HG03571 (cell line): ENCODE results near the gene SLC13A2.

ENCODE experiments used
- ATAC-seq: cut with Tn5 transposase; IDR thresholded peaks from one replicate; pipeline ENCODE4 v1.9.1; 2021; ENCODE audit not compliant: unreplicated experiment

The SLC13A2 gene

DNA sequence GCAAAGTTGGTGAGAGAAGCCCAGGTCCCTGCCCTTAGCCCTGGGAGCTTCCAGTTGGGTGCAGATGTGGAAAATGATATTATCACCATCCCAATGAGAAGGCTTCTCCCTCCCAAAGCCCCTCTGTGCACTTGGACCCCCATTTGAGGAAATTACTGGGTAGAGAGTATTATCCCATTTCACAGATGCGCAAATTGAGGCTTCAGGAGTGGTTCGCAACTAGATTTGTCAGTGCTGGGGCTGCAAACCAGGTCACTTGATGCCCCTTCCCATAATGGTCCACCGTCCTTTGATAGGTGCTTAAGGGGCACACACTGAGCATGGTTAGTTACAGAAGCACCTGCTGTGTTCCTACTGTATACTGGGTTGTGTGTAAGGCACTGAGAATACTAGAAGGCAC lies 18.4 kb downstream of the SLC13A2 start:
- no peak for ATAC-seq

- no peak for ATAC-seq
These were observed 19.2 kb downstream of the SLC13A2 start for GRCh38 chr17:28492352-28493310.

- no peak for ATAC-seq
These were observed 20.0 kb downstream of the SLC13A2 start for GRCh38 chr17:28493460-28493859.

DNA sequence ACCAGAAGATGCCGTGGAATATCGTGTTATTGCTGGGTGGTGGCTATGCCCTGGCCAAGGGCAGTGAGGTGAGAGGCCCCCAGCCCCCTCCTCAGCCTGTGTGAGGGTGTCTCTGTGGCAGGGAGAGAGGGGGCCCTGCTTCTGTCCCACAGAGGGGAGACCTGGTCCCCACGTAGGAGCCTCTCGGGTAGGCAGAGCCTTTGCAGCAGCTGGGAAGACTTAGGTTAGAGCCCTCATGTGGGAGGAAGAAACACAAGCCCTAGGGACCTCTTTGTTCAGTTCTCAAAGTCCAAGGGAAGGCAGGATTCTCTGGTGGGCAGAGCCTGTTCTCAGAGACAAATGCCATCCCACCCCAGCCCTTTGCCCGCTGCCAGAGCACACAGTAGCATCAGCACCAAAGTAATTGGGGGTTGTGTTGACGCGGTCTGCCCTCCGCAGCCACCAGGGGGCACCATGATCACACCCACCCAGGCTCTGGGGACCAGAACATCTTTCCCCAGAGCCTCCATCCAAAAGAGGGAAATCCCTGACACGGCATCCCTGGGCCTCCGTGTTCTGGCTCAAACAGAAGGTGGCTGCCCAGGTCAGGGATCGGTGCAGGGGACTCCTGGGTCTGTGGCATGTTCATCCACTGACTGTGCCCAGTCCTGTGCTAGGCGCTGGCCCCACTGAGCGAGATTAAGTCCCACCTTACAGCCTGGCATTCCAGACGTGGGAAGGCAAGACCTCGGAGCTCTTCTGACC lies 21.2 kb downstream of the SLC13A2 start:
- no peak for ATAC-seq

DNA sequence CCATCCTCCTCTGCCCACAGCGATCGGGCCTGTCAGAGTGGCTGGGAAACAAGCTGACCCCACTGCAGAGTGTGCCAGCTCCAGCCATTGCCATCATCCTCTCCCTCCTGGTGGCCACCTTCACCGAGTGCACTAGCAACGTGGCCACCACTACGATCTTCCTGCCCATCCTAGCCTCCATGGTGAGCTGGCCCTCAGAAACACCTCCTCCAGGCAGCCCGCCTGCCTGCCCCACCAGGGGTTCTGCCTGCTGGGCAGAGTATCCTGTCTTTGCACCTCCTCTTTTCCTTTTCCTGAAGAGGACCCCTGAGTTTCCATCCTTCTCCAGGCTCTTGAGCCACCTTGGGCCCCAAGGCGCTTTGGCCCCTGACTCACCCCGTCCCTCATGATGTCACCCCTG lies 22.2 kb downstream of the SLC13A2 start:
- no peak for ATAC-seq

DNA sequence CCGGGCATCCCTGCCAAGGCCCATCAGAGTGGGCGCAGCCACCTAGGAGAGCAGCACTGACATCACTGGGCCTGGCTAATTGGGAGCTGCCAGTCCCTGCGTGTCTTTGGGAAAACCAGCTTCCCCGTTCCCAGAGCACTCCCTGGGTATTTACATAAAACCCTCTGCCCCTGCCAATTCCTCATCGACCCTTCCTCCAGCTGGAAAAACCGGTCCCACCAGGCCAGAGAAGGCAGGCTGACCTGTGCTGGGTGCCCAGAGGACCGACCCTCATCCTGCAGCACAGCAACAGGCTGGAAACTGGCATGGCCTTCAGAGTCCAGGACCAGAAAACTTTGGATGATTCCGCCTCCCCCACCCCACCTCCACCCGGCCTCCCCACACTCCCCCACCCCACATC lies 24.5 kb downstream of the SLC13A2 start:
- no peak for ATAC-seq

DNA sequence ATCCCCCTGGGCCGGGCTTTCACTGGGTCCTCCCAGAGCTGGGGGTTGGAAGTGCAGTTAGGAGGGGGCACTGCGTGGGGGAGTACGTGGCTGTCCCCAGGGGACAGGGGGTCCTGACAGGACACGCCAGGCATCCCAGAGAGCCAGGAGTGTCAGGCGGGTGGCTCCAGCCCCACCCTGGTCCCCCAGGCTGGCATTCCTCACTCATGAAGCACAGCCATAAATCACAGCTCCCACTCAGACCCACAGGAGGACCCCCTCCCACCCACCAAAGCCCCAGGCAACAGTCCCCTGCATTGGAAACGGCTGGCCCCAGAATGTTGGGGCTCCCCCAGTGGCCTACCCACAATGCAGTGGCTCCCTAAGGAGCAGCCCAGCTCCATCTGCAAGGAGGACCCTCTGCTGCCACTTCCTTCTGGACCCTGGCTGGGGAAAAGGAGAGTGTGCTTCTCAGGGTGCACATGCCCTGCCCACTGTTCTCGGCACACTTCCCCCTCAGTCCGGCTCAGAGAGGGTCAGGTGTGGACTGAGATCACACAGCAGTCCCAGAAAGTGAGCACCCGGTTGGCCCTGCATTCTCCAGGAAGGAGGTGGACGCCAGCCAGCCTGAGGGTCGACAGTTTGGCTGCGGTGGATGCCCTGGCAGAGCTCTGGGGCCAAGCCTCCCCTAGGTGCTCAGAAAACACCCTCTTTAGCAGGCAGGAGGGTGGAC lies 25.4 kb downstream of the SLC13A2 start:
- ATAC-seq, result no peak

- ATAC-seq, result no peak
These were observed 25.9 kb downstream of the SLC13A2 start for GRCh38 chr17:28499364-28499664.

DNA sequence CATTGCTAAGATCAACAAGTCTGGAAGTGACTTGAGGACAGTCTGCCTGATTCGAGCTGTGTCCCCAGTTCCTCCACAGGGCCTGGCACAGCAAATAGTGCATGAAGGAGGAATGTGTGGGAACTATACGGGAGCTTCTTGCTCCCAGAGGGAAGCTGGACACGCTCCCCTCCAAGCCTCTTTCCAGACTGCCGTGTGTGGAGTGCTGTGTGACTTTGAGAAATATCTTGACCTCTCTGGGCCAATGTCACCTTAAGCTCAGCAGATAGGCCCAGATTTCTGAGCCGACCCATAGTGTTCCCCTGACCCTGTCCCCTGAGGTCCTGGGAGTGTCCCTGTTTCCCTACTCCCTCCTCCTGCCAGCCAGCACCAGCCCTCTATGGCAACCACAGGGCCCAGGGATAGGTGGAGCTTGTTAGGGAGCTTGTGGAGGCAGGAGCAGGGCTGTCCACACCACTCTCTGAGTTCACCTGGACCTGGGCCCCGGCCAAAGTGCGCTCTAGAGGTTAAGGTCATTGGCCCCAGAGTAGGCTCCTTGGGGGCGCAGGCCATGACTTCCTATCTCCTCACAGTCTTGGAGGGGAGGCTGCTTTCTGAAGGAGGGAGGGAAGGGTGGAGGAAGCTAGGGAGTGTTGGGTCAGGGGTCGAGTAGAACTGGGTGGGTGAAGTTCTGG lies 26.4 kb downstream of the SLC13A2 start:
- no peak for ATAC-seq

GRCh38 chr17:28500712-28501379 lies 27.4 kb downstream of the SLC13A2 start:
- no peak for ATAC-seq

GRCh38 chr17:28501421-28502284 lies 28.2 kb downstream of the SLC13A2 start:
- no peak for ATAC-seq

DNA sequence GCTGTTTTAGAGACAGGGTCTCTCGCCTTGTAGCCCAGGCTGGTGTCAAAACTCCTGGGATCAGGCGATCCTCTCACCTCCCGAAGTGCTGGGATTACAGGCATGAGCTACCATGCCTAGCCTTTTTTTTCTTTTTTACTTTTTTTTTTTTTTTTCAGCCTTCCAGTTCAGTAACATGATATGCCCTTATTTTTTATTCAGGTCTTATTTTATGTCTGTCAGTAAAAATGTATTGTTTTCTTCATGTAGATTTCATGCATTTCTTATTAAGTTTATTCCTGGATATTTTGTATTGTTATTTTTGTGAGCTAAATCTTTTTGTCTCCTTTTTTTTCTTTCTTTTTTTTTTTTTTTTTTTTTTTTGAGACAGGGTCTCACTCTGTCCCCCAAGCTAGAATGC lies 30.0 kb downstream of the SLC13A2 start:
- no peak for ATAC-seq

- no peak for ATAC-seq
These were observed 32.7 kb downstream of the SLC13A2 start, which contains the start of gene FOXN1 for GRCh38 chr17:28505986-28506665. FOXN1 (plus strand) TSS chr17:28506348; CDS start chr17:28523970, 17,622 bp downstream.

GRCh38 chr17:28506763-28507487 lies 33.5 kb downstream of the SLC13A2 start:
- ATAC-seq, result no peak

DNA sequence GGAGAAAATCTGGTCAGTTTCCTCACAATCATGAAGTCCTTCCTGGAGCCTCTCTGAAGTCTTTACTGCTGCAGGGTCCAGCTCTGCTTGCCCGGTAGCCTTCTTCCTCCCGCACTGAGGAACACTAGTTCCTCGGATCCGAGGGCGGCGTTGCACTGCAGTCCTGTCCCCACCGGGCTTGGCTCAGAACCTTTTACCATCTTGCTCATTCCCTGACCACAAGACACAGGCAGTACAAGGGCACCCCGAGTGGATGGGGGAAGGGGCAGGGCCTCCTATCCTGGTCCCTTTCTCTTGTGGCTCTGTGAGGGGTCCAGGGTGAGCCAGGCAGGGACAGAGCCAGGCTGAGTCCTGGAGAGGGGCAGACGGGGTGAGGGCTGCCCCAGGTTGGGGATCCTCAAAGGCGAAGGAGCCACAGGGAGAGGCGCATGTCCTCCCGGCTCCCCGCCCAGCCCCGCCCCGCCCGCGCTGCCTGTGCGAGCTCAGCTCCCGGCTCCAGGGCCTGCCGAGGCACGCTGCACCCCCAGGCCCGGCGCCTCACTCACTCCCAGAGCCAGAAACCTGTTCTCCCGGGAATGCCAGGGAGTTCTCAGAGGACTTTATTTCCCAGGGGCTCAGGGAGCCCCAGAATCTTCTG lies 34.2 kb downstream of the SLC13A2 start:
- no peak for ATAC-seq

DNA sequence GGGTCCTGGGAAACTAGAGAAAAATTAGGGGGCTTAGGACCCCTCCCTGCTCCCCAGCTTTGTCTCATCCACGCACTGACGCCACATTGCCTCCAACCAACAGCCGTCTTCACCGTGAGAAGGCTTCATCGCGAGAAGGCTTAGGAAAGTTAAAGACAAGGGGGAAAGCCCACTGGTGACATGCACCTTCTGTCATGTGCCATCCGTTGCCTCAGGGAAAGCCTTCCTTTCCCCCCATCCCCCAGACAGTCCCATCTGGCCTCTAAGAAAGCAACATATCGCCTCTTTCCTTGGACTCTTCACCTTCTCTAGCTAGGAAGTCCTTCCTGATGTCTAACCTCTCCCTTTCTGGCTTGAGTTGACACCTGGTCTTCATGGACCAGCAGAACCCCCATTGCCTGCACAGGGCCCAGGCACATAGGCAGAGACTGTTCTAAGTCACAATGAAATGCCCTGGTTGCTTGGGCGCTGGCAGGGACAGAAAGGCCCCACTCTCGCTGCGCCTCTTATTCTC lies 34.8 kb downstream of the SLC13A2 start:
- ATAC-seq, result no peak

- ATAC-seq, result no peak
These were observed 36.3 kb downstream of the SLC13A2 start for GRCh38 chr17:28509789-28510188.
